K562 (cell line): ENCODE data around the gene FBXW10B. TPM values are rescaled to one million over a fixed set of nuclear protein-coding genes. Genes with fewer than 3 reads are reported as not detected.

Experiments used
- ATAC-seq: fragments of 200-7000 bp; cut with Tn5 transposase; 3 replicates; pipeline ENCODE4 v1.9.1; 2020; ENCODE audit warnings: moderate library complexity
- BruUV-seq: library from RNA; stranded (reverse); fragments of 400-500 nt; replicated peaks from 2 replicates; lab custom pipeline; 2021; lab: Mats Ljungman, UMichigan
- CTCF ChIA-PET: fragments of 300-600 bp; formaldehyde crosslinking; extraction: SDS; loops from one replicate; lab custom pipeline; 2021; ENCODE audit warnings: low intra/inter-chr PET ratio; lab: Yijun Ruan, JAX
- POLR2A ChIA-PET: fragments of 300-600, 350-650 bp; sonication (Branson Sonifier 250); formaldehyde crosslinking; extraction: SDS; loops from one replicate; lab custom pipeline; 2021; ENCODE audit warnings: antibody characterized with exemption, inconsistent platforms; lab: Yijun Ruan, JAX
- DNase-seq, 4 experiments: peaks; one replicate each; pipeline versions ENCODE4 v3.0.0 to v3.0.0-alpha.2; 2011 to 2018; ENCODE audit warnings: low spot score in 3 of 4, mixed read lengths in 3 of 4; ENCODE audit errors: extremely low read depth in 1 of 4
- FAIRE-seq: peaks from 2 replicates; lab custom pipeline; 2011; peaks lifted over from hg19 to GRCh38; lab: Jason Lieb, UNC
- H2AFZ ChIP-seq: 2 replicates; pipeline ENCODE4 v1.6.0; 2011; ENCODE audit warnings: low read depth, low read length, control low read depth, inconsistent platforms
- H3K27ac ChIP-seq: fragments of 200-600 bp; 3 replicates; pipeline ENCODE4 v1.8.0; 2011; ENCODE audit warnings: low read depth, mild to moderate bottlenecking, control low read depth, inconsistent platforms, low read length, moderate library complexity, mixed read lengths; ENCODE audit errors: extremely low read depth
- H3K27me3 ChIP-seq, 2 experiments: fragments of 300-600 bp in 1 of 2; 2 replicates in 1 of 2; 3 replicates in 1 of 2; pipeline versions ENCODE4 v1.6.0 to v1.8.0; 2011; ENCODE audit warnings: inconsistent platforms in 2 of 2, low read length in 2 of 2, mild to moderate bottlenecking in 1 of 2, mixed read lengths in 1 of 2, moderate library complexity in 1 of 2; ENCODE audit not compliant: control insufficient read depth in 2 of 2, insufficient read depth in 2 of 2
- H3K36me3 ChIP-seq: fragments of 300-600 bp; 3 replicates; pipeline ENCODE4 v1.8.0; 2011; ENCODE audit warnings: mild to moderate bottlenecking, low read length, inconsistent platforms; ENCODE audit not compliant: control insufficient read depth, insufficient read depth
- H3K4me1 ChIP-seq, 2 experiments: fragments of 200-600 bp in 1 of 2; replicated peaks in 1 of 2; 2 replicates in 1 of 2; 3 replicates in 1 of 2; pipeline versions ENCODE4 v1.5.1 to v1.8.0; 2011; ENCODE audit warnings: inconsistent platforms in 2 of 2, low read length in 2 of 2, mild to moderate bottlenecking in 1 of 2, mixed read lengths in 1 of 2, moderate library complexity in 1 of 2; ENCODE audit not compliant: control insufficient read depth in 2 of 2, insufficient read depth in 2 of 2
- H3K4me2 ChIP-seq: 2 replicates; pipeline ENCODE4 v1.6.1; 2011; ENCODE audit warnings: low read length, control low read depth, inconsistent platforms, mixed read lengths; ENCODE audit not compliant: insufficient read depth
- H3K4me3 ChIP-seq: fragments of 200-600 bp; sonication (generic), shearing (Covaris generic); 2 replicates; pipeline ENCODE4 v1.5.1; 2016; ENCODE audit warnings: control low read depth, inconsistent platforms
- H3K79me2 ChIP-seq: fragments of 200-600 bp; 3 replicates; pipeline ENCODE4 v1.8.0; 2011; ENCODE audit warnings: low read length, inconsistent platforms; ENCODE audit not compliant: control insufficient read depth, insufficient read depth
- H3K9ac ChIP-seq, 2 experiments: 2 replicates each; pipeline versions ENCODE4 v1.6.0 to v1.6.1; 2011; ENCODE audit warnings: low read depth in 2 of 2, low read length in 2 of 2, control low read depth in 1 of 2, inconsistent platforms in 1 of 2, mild to moderate bottlenecking in 1 of 2, mixed read lengths in 1 of 2; ENCODE audit not compliant: insufficient read depth in 1 of 2
- H3K9me1 ChIP-seq: one replicate; pipeline ENCODE4 v1.6.0; 2011; ENCODE audit warnings: inconsistent platforms, mild to moderate bottlenecking, low read length, moderate library complexity; ENCODE audit not compliant: control insufficient read depth, insufficient read depth
- H3K9me3 ChIP-seq: replicated peaks from 2 replicates; pipeline ENCODE4 v1.5.1; 2011; ENCODE audit warnings: low read depth, low read length, inconsistent platforms; ENCODE audit not compliant: control insufficient read depth, insufficient read depth
- H4K20me1 ChIP-seq: replicated peaks from 2 replicates; pipeline ENCODE4 v1.6.1; 2011; ENCODE audit warnings: low read length, inconsistent platforms, mixed read lengths; ENCODE audit not compliant: control insufficient read depth, insufficient read depth
- ARHGAP35 ChIP-seq: fragments of 450-650 bp; IDR thresholded peaks from 2 replicates; pipeline ENCODE4 v1.6.1; 2018; ENCODE audit not compliant: partially characterized antibody
- CTBP1 ChIP-seq: fragments of 450-650 bp; IDR thresholded peaks from 2 replicates; pipeline ENCODE4 v1.6.1; 2016; ENCODE audit warnings: borderline replicate concordance
- HDAC3 ChIP-seq: fragments of 450-650 bp; IDR thresholded peaks from 2 replicates; pipeline ENCODE4 v1.6.1; 2018; ENCODE audit warnings: borderline replicate concordance, mild to moderate bottlenecking, moderate library complexity; ENCODE audit not compliant: partially characterized antibody
- SNIP1 ChIP-seq: fragments of 450-650 bp; IDR thresholded peaks from 2 replicates; pipeline ENCODE4 v1.7.1; 2017; ENCODE audit warnings: low read depth, mild to moderate bottlenecking
- THRAP3 ChIP-seq: fragments of 450-650 bp; IDR thresholded peaks from 2 replicates; pipeline ENCODE4 v1.6.1; 2016; ENCODE audit warnings: mild to moderate bottlenecking, inconsistent platforms, borderline replicate concordance
- ZNF354B ChIP-seq: fragments of 250-450 bp; sonication (Bioruptor Pico); IDR thresholded peaks from 2 replicates; pipeline ENCODE4 v1.4.0; 2020
- WGBS: fragments of 100-300 bp; shearing (Covaris generic); methylation state at CpG from one replicate; pipeline ENCODE4 v1.1.6; 2016; ENCODE audit warnings: low coverage, mixed read lengths; ENCODE audit not compliant: insufficient coverage; ENCODE audit errors: missing lambda C conversion rate; 5-methylcytosine and 5-hydroxymethylcytosine counted together
- in situ Hi-C: fragments of 300-500 bp; cut with MboI; formaldehyde crosslinking; loops from 4 replicates; pipeline ENCODE4 v1.15.0; 2018; ENCODE audit warnings: inconsistent platforms, mixed read lengths
- intact Hi-C: fragments of 100-400 bp; cut with micrococcal nuclease; formaldehyde crosslinking; loops from 2 replicates; pipeline ENCODE4 v1.14.2; 2022
- polyA plus RNA-seq, 8 experiments: library from polyadenylated mRNA; depleted of rRNA in 4 of 8; stranded (reverse) in 5 of 8; unstranded in 3 of 8; fragments of >200 nt; fragmentation: Nextera tagmentation in 2 of 8; fragmentation: Illumina TruSeq in 1 of 8; extraction: Ambion mirVana in 2 of 8; extraction: Trizol in 1 of 8; gene quantifications; 2 replicates each; pipeline versions ENCODE4 v1.2.1 to v1.2.3, GENCODE V29; 2011 to 2014; ENCODE audit warnings: inconsistent platforms in 1 of 8, missing spikeins in 1 of 8
- total RNA-seq, 7 experiments: library from RNA; depleted of rRNA in 6 of 7; stranded (reverse); fragments of >200 nt in 6 of 7; fragmentation: Illumina TruSeq in 2 of 7; extraction: Trizol in 2 of 7; gene quantifications; 2 replicates each; pipeline versions ENCODE4 v1.2.1 to v1.2.3, GENCODE V29; 2011 to 2021; ENCODE audit warnings: low replicate concordance in 1 of 7
- TF ChIP-seq, protein P1 (sequence below): fragments of 250-450 bp; sonication (Bioruptor Pico); IDR thresholded peaks from 2 replicates; pipeline ENCODE4 v1.8.0; 2022; ENCODE audit warnings: inconsistent platforms, mild to moderate bottlenecking, moderate library complexity, borderline replicate concordance
- TF ChIP-seq, protein P2 (sequence below): fragments of 450-650 bp; IDR thresholded peaks from 2 replicates; pipeline ENCODE4 v1.6.1; 2017; ENCODE audit warnings: mild to moderate bottlenecking, moderate library complexity
- TF ChIP-seq, protein P3 (sequence below), 3 experiments: IDR thresholded peaks in 2 of 3; conservative IDR thresholded peaks in 1 of 3; 2 replicates each; pipeline ENCODE4 v1.5.1; 2011 to 2012; ENCODE audit warnings: low read length in 3 of 3, mild to moderate bottlenecking in 3 of 3, control low read depth in 2 of 3, improper control_type of control experiment in 1 of 3, inconsistent platforms in 1 of 3, low read depth in 1 of 3, mixed read lengths in 1 of 3, moderate library complexity in 1 of 3; ENCODE audit not compliant: insufficient read depth in 2 of 3
- TF ChIP-seq, protein P4 (sequence below): fragments of 250-450 bp; sonication (Bioruptor Pico); IDR thresholded peaks from 2 replicates; pipeline ENCODE4 v1.5.0; 2021
- TF ChIP-seq, protein P5 (sequence below): fragments of 250-450 bp; sonication (Bioruptor Pico); IDR thresholded peaks from 2 replicates; pipeline ENCODE4 v1.5.0; 2021

The FBXW10B gene
- total and polyA plus RNA-seq, 9 of the 15 experiments (the other 6 are each of a cell fraction or from before 2014, with no cell fraction given): 0.11 to 0.33 (median 0.16) TPM; not detected in 5

DNA sequence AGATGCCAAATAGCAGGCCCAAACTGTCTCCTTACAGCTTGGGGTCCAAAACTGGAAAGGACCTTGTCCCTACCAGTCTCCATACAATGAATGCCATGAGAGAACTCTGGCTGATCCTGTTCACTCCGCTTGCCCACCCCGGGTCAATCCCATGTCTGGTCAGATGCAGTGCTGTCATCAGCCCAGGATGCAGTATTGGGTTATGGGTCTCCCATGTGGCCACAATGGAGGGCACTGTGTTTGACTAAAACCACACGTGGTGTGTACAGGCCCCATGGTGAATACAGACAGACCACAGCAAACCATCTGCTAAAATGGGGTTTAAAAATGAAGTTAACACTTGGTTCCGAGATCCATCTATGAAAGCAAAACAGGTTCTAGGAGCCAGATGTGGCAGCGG lies 44.2 kb upstream of the FBXW10B start:
- Histone ChIP-seq H4K20me1 (no peaks in the 10 kb centered on the region), H3K9ac (no peak overlapping the region), H3K36me3 (peaks cover 8% of the 10 kb centered on the region; the same call in 1 of the 3 replicates), H3K9me3 (no peaks in the 10 kb centered on the region), H3K27me3 (no peaks in the 10 kb centered on the region), H3K4me2 (no peak overlapping the region), H3K4me3 (no peak overlapping the region), H3K27ac (no peak overlapping the region), H3K9me1 (no peaks in the 10 kb centered on the region), H3K79me2 (no peaks in the 10 kb centered on the region), H3K4me1 (no peaks in the 10 kb centered on the region)
- no peak for FAIRE-seq
- WGBS: 93% methylated on average over 4 of the region's 5 CpGs
- ChIA-PET CTCF (no interaction called here), POLR2A (no interaction called here)
- DNase-seq: no peak
- no TSS peak for BruUV-seq
- ATAC-seq: no peak
- in situ Hi-C loops: no loop called here
- TF ChIP-seq, protein P1, sequence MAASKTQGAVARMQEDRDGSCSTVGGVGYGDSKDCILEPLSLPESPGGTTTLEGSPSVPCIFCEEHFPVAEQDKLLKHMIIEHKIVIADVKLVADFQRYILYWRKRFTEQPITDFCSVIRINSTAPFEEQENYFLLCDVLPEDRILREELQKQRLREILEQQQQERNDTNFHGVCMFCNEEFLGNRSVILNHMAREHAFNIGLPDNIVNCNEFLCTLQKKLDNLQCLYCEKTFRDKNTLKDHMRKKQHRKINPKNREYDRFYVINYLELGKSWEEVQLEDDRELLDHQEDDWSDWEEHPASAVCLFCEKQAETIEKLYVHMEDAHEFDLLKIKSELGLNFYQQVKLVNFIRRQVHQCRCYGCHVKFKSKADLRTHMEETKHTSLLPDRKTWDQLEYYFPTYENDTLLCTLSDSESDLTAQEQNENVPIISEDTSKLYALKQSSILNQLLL (CRISPR knock-in tag): no peak
- TF ChIP-seq, protein P2, sequence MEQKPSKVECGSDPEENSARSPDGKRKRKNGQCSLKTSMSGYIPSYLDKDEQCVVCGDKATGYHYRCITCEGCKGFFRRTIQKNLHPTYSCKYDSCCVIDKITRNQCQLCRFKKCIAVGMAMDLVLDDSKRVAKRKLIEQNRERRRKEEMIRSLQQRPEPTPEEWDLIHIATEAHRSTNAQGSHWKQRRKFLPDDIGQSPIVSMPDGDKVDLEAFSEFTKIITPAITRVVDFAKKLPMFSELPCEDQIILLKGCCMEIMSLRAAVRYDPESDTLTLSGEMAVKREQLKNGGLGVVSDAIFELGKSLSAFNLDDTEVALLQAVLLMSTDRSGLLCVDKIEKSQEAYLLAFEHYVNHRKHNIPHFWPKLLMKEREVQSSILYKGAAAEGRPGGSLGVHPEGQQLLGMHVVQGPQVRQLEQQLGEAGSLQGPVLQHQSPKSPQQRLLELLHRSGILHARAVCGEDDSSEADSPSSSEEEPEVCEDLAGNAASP: no peak
- no peak for TF ChIP-seq SNIP1
- TF ChIP-seq, protein P3, sequence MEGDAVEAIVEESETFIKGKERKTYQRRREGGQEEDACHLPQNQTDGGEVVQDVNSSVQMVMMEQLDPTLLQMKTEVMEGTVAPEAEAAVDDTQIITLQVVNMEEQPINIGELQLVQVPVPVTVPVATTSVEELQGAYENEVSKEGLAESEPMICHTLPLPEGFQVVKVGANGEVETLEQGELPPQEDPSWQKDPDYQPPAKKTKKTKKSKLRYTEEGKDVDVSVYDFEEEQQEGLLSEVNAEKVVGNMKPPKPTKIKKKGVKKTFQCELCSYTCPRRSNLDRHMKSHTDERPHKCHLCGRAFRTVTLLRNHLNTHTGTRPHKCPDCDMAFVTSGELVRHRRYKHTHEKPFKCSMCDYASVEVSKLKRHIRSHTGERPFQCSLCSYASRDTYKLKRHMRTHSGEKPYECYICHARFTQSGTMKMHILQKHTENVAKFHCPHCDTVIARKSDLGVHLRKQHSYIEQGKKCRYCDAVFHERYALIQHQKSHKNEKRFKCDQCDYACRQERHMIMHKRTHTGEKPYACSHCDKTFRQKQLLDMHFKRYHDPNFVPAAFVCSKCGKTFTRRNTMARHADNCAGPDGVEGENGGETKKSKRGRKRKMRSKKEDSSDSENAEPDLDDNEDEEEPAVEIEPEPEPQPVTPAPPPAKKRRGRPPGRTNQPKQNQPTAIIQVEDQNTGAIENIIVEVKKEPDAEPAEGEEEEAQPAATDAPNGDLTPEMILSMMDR (IDR thresholded peaks at IDR 0.05 in 2 of 3, conservative IDR thresholded peaks at IDR 0.05 in 1 of 3; ENCODE audit: insufficient read depth in 2 of 3, low read depth in 1 of 3, low read length in 3 of 3): no peak
- no peak for TF ChIP-seq ARHGAP35
- TF ChIP-seq, protein P4, sequence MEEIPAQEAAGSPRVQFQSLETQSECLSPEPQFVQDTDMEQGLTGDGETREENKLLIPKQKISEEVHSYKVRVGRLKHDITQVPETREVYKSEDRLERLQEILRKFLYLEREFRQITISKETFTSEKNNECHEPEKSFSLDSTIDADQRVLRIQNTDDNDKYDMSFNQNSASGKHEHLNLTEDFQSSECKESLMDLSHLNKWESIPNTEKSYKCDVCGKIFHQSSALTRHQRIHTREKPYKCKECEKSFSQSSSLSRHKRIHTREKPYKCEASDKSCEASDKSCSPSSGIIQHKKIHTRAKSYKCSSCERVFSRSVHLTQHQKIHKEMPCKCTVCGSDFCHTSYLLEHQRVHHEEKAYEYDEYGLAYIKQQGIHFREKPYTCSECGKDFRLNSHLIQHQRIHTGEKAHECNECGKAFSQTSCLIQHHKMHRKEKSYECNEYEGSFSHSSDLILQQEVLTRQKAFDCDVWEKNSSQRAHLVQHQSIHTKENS (CRISPR knock-in tag): no peak
- no peak for TF ChIP-seq ZNF354B
- no peak for TF ChIP-seq THRAP3
- TF ChIP-seq CTBP1: no peak
- no peak for TF ChIP-seq HDAC3
- TF ChIP-seq, protein P5, sequence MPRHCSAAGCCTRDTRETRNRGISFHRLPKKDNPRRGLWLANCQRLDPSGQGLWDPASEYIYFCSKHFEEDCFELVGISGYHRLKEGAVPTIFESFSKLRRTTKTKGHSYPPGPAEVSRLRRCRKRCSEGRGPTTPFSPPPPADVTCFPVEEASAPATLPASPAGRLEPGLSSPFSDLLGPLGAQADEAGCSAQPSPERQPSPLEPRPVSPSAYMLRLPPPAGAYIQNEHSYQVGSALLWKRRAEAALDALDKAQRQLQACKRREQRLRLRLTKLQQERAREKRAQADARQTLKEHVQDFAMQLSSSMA (CRISPR knock-in tag): no peak
- TF ChIP-seq, all 486 proteins: peak for 0
- no peak overlapping the region for H2AFZ ChIP-seq
- intact Hi-C loops: no loop called here
